Neural cell (in vitro differentiated cells): ENCODE results near the gene PIK3C2A. TPM values are rescaled to one million over a fixed set of nuclear protein-coding genes. Genes with fewer than 3 reads are reported as not detected.

Source experiments
- H2AFZ ChIP-seq: fragments of 200-600, 300-800 bp; sonication (generic), shearing (Covaris generic); 2 replicates; pipeline ENCODE4 v1.6.0; 2014; ENCODE audit warnings: low read depth, mild to moderate bottlenecking, antibody characterized with exemption, low read length, moderate library complexity
- H3F3A ChIP-seq: fragments of 200-600 bp; shearing (Covaris generic); 2 replicates; pipeline ENCODE4 v1.6.1; 2016; ENCODE audit warnings: mild to moderate bottlenecking, moderate library complexity, mixed read lengths, antibody characterized with exemption, low read length; ENCODE audit not compliant: insufficient read depth, poor library complexity, severe bottlenecking
- H3K27ac ChIP-seq: fragments of 200-600, 300-800 bp; sonication (generic), shearing (Covaris generic); 2 replicates; pipeline ENCODE4 v1.5.1; 2014; ENCODE audit warnings: mild to moderate bottlenecking, low read length, moderate library complexity
- H3K27me3 ChIP-seq: fragments of 300-800, 200-600 bp; sonication (generic), shearing (Covaris generic); 2 replicates; pipeline ENCODE4 v1.6.0; 2014; ENCODE audit warnings: mild to moderate bottlenecking, low read depth, low read length, moderate library complexity; ENCODE audit not compliant: insufficient read depth
- H3K36me3 ChIP-seq: fragments of 300-800, 200-600 bp; sonication (generic), shearing (Covaris generic); 2 replicates; pipeline ENCODE4 v1.5.1; 2014; ENCODE audit warnings: mild to moderate bottlenecking, antibody characterized with exemption, low read length, moderate library complexity; ENCODE audit not compliant: insufficient read depth
- H3K4me2 ChIP-seq: fragments of 300-800, 200-600 bp; sonication (generic), shearing (Covaris generic); 2 replicates; pipeline ENCODE4 v1.6.0; 2014; ENCODE audit warnings: mild to moderate bottlenecking, low read length
- H3K4me3 ChIP-seq: fragments of 300-800, 200-600 bp; sonication (generic), shearing (Covaris generic); 2 replicates; pipeline ENCODE4 v1.5.1; 2014; ENCODE audit warnings: mild to moderate bottlenecking, low read length, moderate library complexity
- H3K79me2 ChIP-seq: fragments of 200-600 bp; shearing (Covaris generic); replicated peaks from 2 replicates; pipeline ENCODE4 v1.6.0; 2014; ENCODE audit warnings: mild to moderate bottlenecking, low read length, moderate library complexity; ENCODE audit not compliant: insufficient read depth
- H3K9ac ChIP-seq: fragments of 300-800, 200-600 bp; sonication (generic), shearing (Covaris generic); 2 replicates; pipeline ENCODE4 v1.6.1; 2016; ENCODE audit warnings: mild to moderate bottlenecking, low read length, mixed read lengths
- H3K9me2 ChIP-seq: fragments of 200-600 bp; shearing (Covaris generic); 2 replicates; pipeline ENCODE4 v1.6.1; 2016; ENCODE audit warnings: mild to moderate bottlenecking, low read length, mixed read lengths; ENCODE audit not compliant: insufficient read depth
- H3K9me3 ChIP-seq: fragments of 200-600, 300-800 bp; sonication (generic), shearing (Covaris generic); 2 replicates; pipeline ENCODE4 v1.6.1; 2016; ENCODE audit warnings: mild to moderate bottlenecking, mixed run types, low read length, moderate library complexity, mixed read lengths
- H4K20me1 ChIP-seq: fragments of 200-600 bp; shearing (Covaris generic); 2 replicates; pipeline ENCODE4 v1.6.1; 2016; ENCODE audit warnings: mild to moderate bottlenecking, mixed run types; ENCODE audit not compliant: insufficient read depth
- EP300 ChIP-seq: fragments of 450-650 bp; conservative IDR thresholded peaks from 2 replicates; pipeline ENCODE4 v1.6.1; 2014; ENCODE audit warnings: antibody characterized with exemption, mild to moderate bottlenecking, moderate library complexity; ENCODE audit not compliant: poor library complexity, severe bottlenecking
- EZH2 ChIP-seq: fragments of 200-600, 300-800 bp; shearing (Covaris generic), sonication (generic); IDR thresholded peaks from 2 replicates; pipeline ENCODE4 v1.6.1; 2014; ENCODE audit warnings: antibody characterized with exemption, low read length, borderline replicate concordance, mild to moderate bottlenecking; ENCODE audit not compliant: insufficient read depth, poor library complexity, severe bottlenecking
- MXI1 ChIP-seq: fragments of 450-650 bp; conservative IDR thresholded peaks from 2 replicates; pipeline ENCODE4 v1.6.1; 2014; ENCODE audit warnings: antibody characterized with exemption, mild to moderate bottlenecking; ENCODE audit not compliant: poor library complexity, severe bottlenecking
- POLR2AphosphoS5 ChIP-seq: IDR thresholded peaks from 2 replicates; pipeline ENCODE4 v1.6.1; 2012
- RAD21 ChIP-seq: fragments of 450-650 bp; conservative IDR thresholded peaks from 2 replicates; pipeline ENCODE4 v1.6.1; 2014; ENCODE audit warnings: antibody characterized with exemption, mild to moderate bottlenecking, moderate library complexity
- SMC3 ChIP-seq: fragments of 450-650 bp; conservative IDR thresholded peaks from 2 replicates; pipeline ENCODE4 v1.6.1; 2014; ENCODE audit warnings: antibody characterized with exemption, mild to moderate bottlenecking, moderate library complexity; ENCODE audit not compliant: poor library complexity
- TAF1 ChIP-seq: IDR thresholded peaks from 2 replicates; pipeline ENCODE4 v1.6.1; 2012; ENCODE audit warnings: low read depth
- polyA plus RNA-seq: library from polyadenylated mRNA; depleted of rRNA; stranded (reverse); fragments of >200 nt; gene quantifications from 2 replicates; pipeline ENCODE4 v1.2.3, GENCODE V29; 2014
- TF ChIP-seq, protein P1 (sequence below): fragments of 450-650 bp; IDR thresholded peaks from 2 replicates; pipeline ENCODE4 v1.5.1; 2014; ENCODE audit warnings: antibody characterized with exemption, mild to moderate bottlenecking, moderate library complexity; ENCODE audit not compliant: poor library complexity, severe bottlenecking
- TF ChIP-seq, protein P2 (sequence below): IDR thresholded peaks from 2 replicates; pipeline ENCODE4 v1.6.1; 2012; ENCODE audit warnings: borderline replicate concordance

PIK3C2A gene
- polyA plus RNA-seq, 1 donor from 2014 or later = 24.9 TPM

DNA sequence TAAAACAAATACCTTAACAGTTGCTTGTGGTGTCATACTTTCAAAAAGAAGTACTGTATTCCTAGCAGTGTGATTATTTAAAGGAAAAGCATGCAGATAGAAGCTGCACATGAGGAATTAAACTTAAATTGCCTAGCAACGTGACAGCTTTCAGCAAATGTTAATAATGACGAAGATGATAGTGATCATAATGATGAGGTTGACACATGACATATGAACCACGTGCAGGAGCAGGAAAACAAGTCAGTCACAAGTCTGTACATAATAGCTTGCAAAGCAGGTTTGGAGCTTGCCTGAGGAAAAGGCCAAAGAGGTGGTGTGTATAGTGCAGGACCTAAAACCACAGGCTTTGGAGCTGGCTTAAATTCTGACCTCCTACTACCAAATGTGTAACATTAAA lies 30.6 kb upstream of the PIK3C2A start:
- Histone ChIP-seq H3K9ac (no peak overlapping the region), H3K4me2 (peak overlapping the region; percentile 90), H3K27ac (peak overlapping the region; percentile 77), H4K20me1 (no peaks in the 10 kb centered on the region), H3K79me2 (no peaks in the 10 kb centered on the region), H3K36me3 (no peaks in the 10 kb centered on the region), H3F3A (no peaks in the 10 kb centered on the region), H3K4me3 (peak overlapping the region; percentile 40), H3K9me3 (no peaks in the 10 kb centered on the region), H3K27me3 (no peaks in the 10 kb centered on the region), H2AFZ (no peak overlapping the region), H3K9me2 (no peaks in the 10 kb centered on the region)
- TF ChIP-seq SMC3 (peak; percentile 10), POLR2AphosphoS5 (peak; percentile 96), EZH2 (no peak), TAF1 (no peak), MXI1 (peak; percentile 86), RAD21 (no peak), EP300 (peak; percentile 97)
- TF ChIP-seq, protein P1, sequence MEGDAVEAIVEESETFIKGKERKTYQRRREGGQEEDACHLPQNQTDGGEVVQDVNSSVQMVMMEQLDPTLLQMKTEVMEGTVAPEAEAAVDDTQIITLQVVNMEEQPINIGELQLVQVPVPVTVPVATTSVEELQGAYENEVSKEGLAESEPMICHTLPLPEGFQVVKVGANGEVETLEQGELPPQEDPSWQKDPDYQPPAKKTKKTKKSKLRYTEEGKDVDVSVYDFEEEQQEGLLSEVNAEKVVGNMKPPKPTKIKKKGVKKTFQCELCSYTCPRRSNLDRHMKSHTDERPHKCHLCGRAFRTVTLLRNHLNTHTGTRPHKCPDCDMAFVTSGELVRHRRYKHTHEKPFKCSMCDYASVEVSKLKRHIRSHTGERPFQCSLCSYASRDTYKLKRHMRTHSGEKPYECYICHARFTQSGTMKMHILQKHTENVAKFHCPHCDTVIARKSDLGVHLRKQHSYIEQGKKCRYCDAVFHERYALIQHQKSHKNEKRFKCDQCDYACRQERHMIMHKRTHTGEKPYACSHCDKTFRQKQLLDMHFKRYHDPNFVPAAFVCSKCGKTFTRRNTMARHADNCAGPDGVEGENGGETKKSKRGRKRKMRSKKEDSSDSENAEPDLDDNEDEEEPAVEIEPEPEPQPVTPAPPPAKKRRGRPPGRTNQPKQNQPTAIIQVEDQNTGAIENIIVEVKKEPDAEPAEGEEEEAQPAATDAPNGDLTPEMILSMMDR = no peak
- TF ChIP-seq, protein P2, sequence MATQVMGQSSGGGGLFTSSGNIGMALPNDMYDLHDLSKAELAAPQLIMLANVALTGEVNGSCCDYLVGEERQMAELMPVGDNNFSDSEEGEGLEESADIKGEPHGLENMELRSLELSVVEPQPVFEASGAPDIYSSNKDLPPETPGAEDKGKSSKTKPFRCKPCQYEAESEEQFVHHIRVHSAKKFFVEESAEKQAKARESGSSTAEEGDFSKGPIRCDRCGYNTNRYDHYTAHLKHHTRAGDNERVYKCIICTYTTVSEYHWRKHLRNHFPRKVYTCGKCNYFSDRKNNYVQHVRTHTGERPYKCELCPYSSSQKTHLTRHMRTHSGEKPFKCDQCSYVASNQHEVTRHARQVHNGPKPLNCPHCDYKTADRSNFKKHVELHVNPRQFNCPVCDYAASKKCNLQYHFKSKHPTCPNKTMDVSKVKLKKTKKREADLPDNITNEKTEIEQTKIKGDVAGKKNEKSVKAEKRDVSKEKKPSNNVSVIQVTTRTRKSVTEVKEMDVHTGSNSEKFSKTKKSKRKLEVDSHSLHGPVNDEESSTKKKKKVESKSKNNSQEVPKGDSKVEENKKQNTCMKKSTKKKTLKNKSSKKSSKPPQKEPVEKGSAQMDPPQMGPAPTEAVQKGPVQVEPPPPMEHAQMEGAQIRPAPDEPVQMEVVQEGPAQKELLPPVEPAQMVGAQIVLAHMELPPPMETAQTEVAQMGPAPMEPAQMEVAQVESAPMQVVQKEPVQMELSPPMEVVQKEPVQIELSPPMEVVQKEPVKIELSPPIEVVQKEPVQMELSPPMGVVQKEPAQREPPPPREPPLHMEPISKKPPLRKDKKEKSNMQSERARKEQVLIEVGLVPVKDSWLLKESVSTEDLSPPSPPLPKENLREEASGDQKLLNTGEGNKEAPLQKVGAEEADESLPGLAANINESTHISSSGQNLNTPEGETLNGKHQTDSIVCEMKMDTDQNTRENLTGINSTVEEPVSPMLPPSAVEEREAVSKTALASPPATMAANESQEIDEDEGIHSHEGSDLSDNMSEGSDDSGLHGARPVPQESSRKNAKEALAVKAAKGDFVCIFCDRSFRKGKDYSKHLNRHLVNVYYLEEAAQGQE = peak; percentile 18

DNA sequence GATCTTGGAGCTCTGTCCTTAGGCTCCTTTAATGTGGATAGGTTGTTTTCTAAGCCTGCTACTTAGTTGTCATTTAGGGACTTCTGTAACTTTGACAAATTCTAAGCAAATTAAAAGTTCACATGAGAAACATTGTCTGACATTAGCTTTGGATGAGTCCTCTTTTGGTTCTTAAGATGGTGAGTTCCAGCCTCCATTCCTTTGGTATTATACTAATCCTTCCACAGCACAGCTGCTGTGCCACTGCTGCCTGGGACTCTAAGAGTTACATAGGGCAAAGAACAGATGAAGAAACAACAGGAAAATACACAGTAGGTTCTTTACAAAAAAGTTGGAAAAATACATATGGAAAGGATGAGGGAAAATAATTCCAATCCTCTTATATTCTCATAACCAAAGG lies 25.3 kb upstream of the PIK3C2A start:
- H3K27me3 ChIP-seq = no peaks in the 10 kb centered on the region
- no peaks in the 10 kb centered on the region for H3K36me3 ChIP-seq
- no peaks in the 10 kb centered on the region for H3F3A ChIP-seq
- no peaks in the 10 kb centered on the region for H3K9me2 ChIP-seq
- H2AFZ ChIP-seq = no peak overlapping the region
- no peak overlapping the region for H3K4me2 ChIP-seq
- H3K9me3 ChIP-seq = no peaks in the 10 kb centered on the region
- no peaks in the 10 kb centered on the region for H3K79me2 ChIP-seq
- no peak for TF ChIP-seq MXI1
- no peak for TF ChIP-seq TAF1
- no peak for TF ChIP-seq SMC3
- no peak for TF ChIP-seq RAD21
- no peak for TF ChIP-seq POLR2AphosphoS5
- TF ChIP-seq, protein P2 = no peak
- TF ChIP-seq EZH2 = no peak
- TF ChIP-seq EP300 = no peak
- TF ChIP-seq, protein P1 = no peak
- H4K20me1 ChIP-seq = no peaks in the 10 kb centered on the region
- H3K4me3 ChIP-seq = no peak overlapping the region
- H3K9ac ChIP-seq = no peak overlapping the region
- H3K27ac ChIP-seq = no peak overlapping the region
